Prostate gland (tissue), 2 donors: ENCODE data around the gene MEG3. TPM values are rescaled to one million over a fixed set of nuclear protein-coding genes. Genes with fewer than 3 reads are reported as not detected.

Experiments
- DNase-seq: peaks from one replicate; pipeline ENCODE4 v3.0.0-alpha.2; 2019; ENCODE audit warnings: low spot score
- H3K27ac ChIP-seq, 2 donors: fragments of 200-600 bp; sonication (generic); 2 replicates each; pipeline ENCODE4 v1.5.1; 2017 to 2019
- H3K27me3 ChIP-seq: fragments of 200-600 bp; sonication (generic); replicated peaks from 2 replicates; pipeline ENCODE4 v1.5.1; 2019; ENCODE audit not compliant: insufficient read depth
- H3K36me3 ChIP-seq, 2 donors: fragments of 200-600 bp; sonication (generic); 1 replicate in 1 of 2; 2 replicates in 1 of 2; pipeline versions ENCODE4 v1.5.1 to v1.8.1; 2017 to 2019
- H3K4me1 ChIP-seq: fragments of 200-600 bp; sonication (generic); replicated peaks from 2 replicates; pipeline ENCODE4 v1.5.1; 2019
- H3K4me3 ChIP-seq, 2 donors: fragments of 200-600 bp; sonication (generic); 2 replicates each; pipeline ENCODE4 v1.5.1; 2017 to 2019
- H3K9me3 ChIP-seq: fragments of 200-600 bp; sonication (generic); 2 replicates; pipeline ENCODE4 v1.5.1; 2017
- CTCF ChIP-seq, 4 experiments: fragments of 200-600 bp in 2 of 4; fragments of 450-650 bp in 2 of 4; sonication (generic) in 2 of 4; IDR thresholded peaks; 1 replicate in 3 of 4; 2 replicates in 1 of 4; pipeline ENCODE4 v1.5.1; 2016 to 2019; ENCODE audit warnings: antibody characterized with exemption in 4 of 4, mild to moderate bottlenecking in 2 of 4, moderate library complexity in 2 of 4
- POLR2A ChIP-seq: fragments of 450-650 bp; IDR thresholded peaks from one replicate; pipeline ENCODE4 v1.6.1; 2016; ENCODE audit warnings: antibody characterized with exemption, mild to moderate bottlenecking
- POLR2AphosphoS5 ChIP-seq: sonication (generic); formaldehyde crosslinking; IDR thresholded peaks from one replicate; pipeline ENCODE4 v1.6.1; 2017; ENCODE audit warnings: antibody characterized with exemption
- WGBS: methylation state at CpG from one replicate; pipeline ENCODE4 v1.1.5; 2018; 5-methylcytosine and 5-hydroxymethylcytosine counted together
- intact Hi-C: fragments of 100-400 bp; cut with DNase I; formaldehyde crosslinking; loops from one replicate; pipeline ENCODE4 v1.14.2; 2022
- total RNA-seq, 2 donors: library from RNA; depleted of rRNA; stranded (reverse); fragments of >200 nt; gene quantifications; one replicate each; pipeline ENCODE4 v1.1.0, GENCODE V29; 2016

The MEG3 gene
- total RNA-seq, 2 donors from 2014 or later: 21.9 to 135 TPM

- H3K36me3 ChIP-seq: no peaks in the 10 kb centered on the region
- TF ChIP-seq CTCF (IDR thresholded peaks at IDR 0.05) (no peak), POLR2A (no peak), POLR2AphosphoS5 (no peak)
- DNase-seq: no peak
- intact Hi-C loops: no loop called here
- H3K27ac ChIP-seq: no peak overlapping the region
- H3K9me3 ChIP-seq: no peaks in the 10 kb centered on the region
- WGBS: 92% methylated on average over 46 of the region's 46 CpGs
- no peaks in the 10 kb centered on the region for H3K4me1 ChIP-seq
- peaks cover 4% of the 10 kb centered on the region for H3K27me3 ChIP-seq
- no peak overlapping the region for H3K4me3 ChIP-seq
Observed at GRCh38 chr14:100882991-100883788, 57.3 kb downstream of the MEG3 start.

- 96% methylated on average over 11 of the region's 11 CpGs for WGBS
- Histone ChIP-seq H3K4me1 (no peaks in the 10 kb centered on the region), H3K36me3 (no peaks in the 10 kb centered on the region), H3K27me3 (no peaks in the 10 kb centered on the region), H3K27ac (no peak overlapping the region), H3K9me3 (no peaks in the 10 kb centered on the region), H3K4me3 (no peak overlapping the region)
- intact Hi-C loops: no loop called here
- no peak for DNase-seq
- TF ChIP-seq CTCF (IDR thresholded peaks at IDR 0.05) (no peak), POLR2A (no peak), POLR2AphosphoS5 (no peak)
Observed at GRCh38 chr14:100883789-100884101, 57.8 kb downstream of the MEG3 start.

GRCh38 chr14:100884456-100884855 lies 58.5 kb downstream of the MEG3 start:
- intact Hi-C loops: no loop called here
- 90% methylated on average over 13 of the region's 13 CpGs for WGBS
- TF ChIP-seq CTCF (IDR thresholded peaks at IDR 0.05) (no peak), POLR2AphosphoS5 (no peak), POLR2A (no peak)
- Histone ChIP-seq H3K4me1 (no peaks in the 10 kb centered on the region), H3K4me3 (no peak overlapping the region), H3K36me3 (no peaks in the 10 kb centered on the region), H3K9me3 (no peaks in the 10 kb centered on the region), H3K27me3 (no peaks in the 10 kb centered on the region), H3K27ac (no peak overlapping the region)
- DNase-seq: no peak

GRCh38 chr14:100885196-100885595 lies 59.3 kb downstream of the MEG3 start:
- no peaks in the 10 kb centered on the region for H3K27me3 ChIP-seq
- no peaks in the 10 kb centered on the region for H3K36me3 ChIP-seq
- TF ChIP-seq POLR2A (no peak), POLR2AphosphoS5 (no peak), CTCF (IDR thresholded peaks at IDR 0.05) (no peak)
- no peaks in the 10 kb centered on the region for H3K4me1 ChIP-seq
- 79% methylated on average over 2 of the region's 2 CpGs for WGBS
- DNase-seq: no peak
- no peaks in the 10 kb centered on the region for H3K9me3 ChIP-seq
- no peak overlapping the region for H3K4me3 ChIP-seq
- intact Hi-C loops: no loop called here
- H3K27ac ChIP-seq: no peak overlapping the region

- no peak for TF ChIP-seq POLR2A
- no peak for TF ChIP-seq CTCF (IDR thresholded peaks at IDR 0.05)
- TF ChIP-seq POLR2AphosphoS5: no peak
- Histone ChIP-seq H3K4me3 (no peak overlapping the region), H3K9me3 (no peaks in the 10 kb centered on the region), H3K4me1 (no peaks in the 10 kb centered on the region), H3K27me3 (no peaks in the 10 kb centered on the region), H3K27ac (no peak overlapping the region), H3K36me3 (no peaks in the 10 kb centered on the region)
- WGBS: 72% methylated on average over 5 of the region's 5 CpGs
- intact Hi-C loops: no loop called here
- DNase-seq: no peak
Observed at GRCh38 chr14:100885617-100886016, 59.7 kb downstream of the MEG3 start.
